ENCODE results near the gene MRPL49. TPM values are rescaled to one million over a fixed set of nuclear protein-coding genes. Genes with fewer than 3 reads are reported as not detected.

The MRPL49 gene
- total RNA-seq, 1 experiment from 2014 or later, result 73.4 TPM

Small RNA genes lying within 50 kb of the gene (microRNA-seq; reads per million reads assigned to microRNA genes)
- not detected for gene MIR6751 (ENCODE audit: borderline microRNAs expressed)

Other genes with a start within 250 kb of the MRPL49 start
- 29.1 and 31.0 TPM in 2 replicates for gene EHD1, start 243.7 kb upstream of the MRPL49 start, total RNA-seq (2021)
- gene ATG2A, start 205.1 kb upstream of the MRPL49 start, total RNA-seq (2021), result 21.3 and 22.1 TPM in 2 replicates
- 5.0 and 6.3 TPM in 2 replicates for gene PPP2R5B, start 197.6 kb upstream of the MRPL49 start, total RNA-seq (2021)
- 1.3 and 2.1 TPM in 2 replicates for gene GPHA2, start 186.4 kb upstream of the MRPL49 start, total RNA-seq (2021)
- gene MAJIN, start 150.2 kb upstream of the MRPL49 start, total RNA-seq (2021), result not detected in 2 replicates
- 0.72 and 1.0 TPM in 2 replicates for gene BATF2, start 125.3 kb upstream of the MRPL49 start, total RNA-seq (2021)
- gene ARL2, start 108.2 kb upstream of the MRPL49 start, total RNA-seq (2021), result 200 and 203 TPM in 2 replicates
- 24.3 and 25.7 TPM in 2 replicates for gene SNX15, start 94.9 kb upstream of the MRPL49 start, total RNA-seq (2021)
- gene SAC3D1, start 81.1 kb upstream of the MRPL49 start, total RNA-seq (2021), result 20.7 and 21.9 TPM in 2 replicates
- 1.0 and 1.2 TPM in 2 replicates for gene NAALADL1, start 63.8 kb upstream of the MRPL49 start, total RNA-seq (2021)
- 93.9 and 94.8 TPM in 2 replicates for gene CDCA5, start 38.3 kb upstream of the MRPL49 start, total RNA-seq (2021)
- 24.2 and 26.7 TPM in 2 replicates for gene ZFPL1, start 38.1 kb upstream of the MRPL49 start, total RNA-seq (2021)
- 94.7 and 98.5 TPM in 2 replicates for gene VPS51, start 26.1 kb upstream of the MRPL49 start, total RNA-seq (2021)
- 74.8 and 76.1 TPM in 2 replicates for gene TM7SF2, start 10.4 kb upstream of the MRPL49 start, total RNA-seq (2021)
- 18.3 and 19.0 TPM in 2 replicates for gene ZNHIT2, start 4.6 kb upstream of the MRPL49 start, total RNA-seq (2021)
- 898 and 954 TPM in 2 replicates for gene FAU, start 187 bp upstream of the MRPL49 start, total RNA-seq (2021)
- gene SYVN1, start 12.2 kb downstream of the MRPL49 start, total RNA-seq (2021), result 31.3 and 31.6 TPM in 2 replicates
- 0.44 and 0.61 TPM in 2 replicates for gene SPDYC, start 47.9 kb downstream of the MRPL49 start, total RNA-seq (2021)
- gene CAPN1, start 59.6 kb downstream of the MRPL49 start, total RNA-seq (2021), result 175 and 178 TPM in 2 replicates
- 37.7 and 41.5 TPM in 2 replicates for gene POLA2, start 139.6 kb downstream of the MRPL49 start, total RNA-seq (2021)
- gene CDC42EP2, start 192.5 kb downstream of the MRPL49 start, total RNA-seq (2021), result 10.9 and 11.9 TPM in 2 replicates
- 75.3 and 81.4 TPM in 2 replicates for gene DPF2, start 211.5 kb downstream of the MRPL49 start, total RNA-seq (2021)
- gene TIGD3, start 232.4 kb downstream of the MRPL49 start, total RNA-seq (2021), result 0.66 and 1.2 TPM in 2 replicates